Fibroblast of skin of right biceps (primary cell): ENCODE data around the gene NHS.

Experiments used
- DNase-seq: peaks from one replicate; pipeline ENCODE4 v3.0.0-alpha.2; 2013

NHS gene

GRCh38 chrX:17449866-17450265 lies 74.9 kb downstream of the NHS start:
- no peak for DNase-seq

GRCh38 chrX:17453788-17454187 lies 78.8 kb downstream of the NHS start:
- peak; percentile 64 for DNase-seq

- no peak for DNase-seq
Measured at GRCh38 chrX:17456526-17456925, 81.5 kb downstream of the NHS start.

GRCh38 chrX:17459008-17459611 lies 84.1 kb downstream of the NHS start:
- peak; percentile 84 for DNase-seq

GRCh38 chrX:17459661-17460060 lies 84.7 kb downstream of the NHS start:
- DNase-seq: peak; percentile 52

GRCh38 chrX:17462881-17463280 lies 87.9 kb downstream of the NHS start:
- no peak for DNase-seq

- DNase-seq: peak; percentile 63
Measured at GRCh38 chrX:17464194-17464593, 89.2 kb downstream of the NHS start.

GRCh38 chrX:17465201-17465600 lies 90.2 kb downstream of the NHS start:
- peak; percentile 41 for DNase-seq

GRCh38 chrX:17465802-17466201 lies 90.8 kb downstream of the NHS start:
- DNase-seq: no peak

- no peak for DNase-seq
Measured at GRCh38 chrX:17470136-17470535, 95.1 kb downstream of the NHS start.

GRCh38 chrX:17471121-17471520 lies 96.1 kb downstream of the NHS start:
- no peak for DNase-seq

GRCh38 chrX:17471861-17472260 lies 96.9 kb downstream of the NHS start:
- no peak for DNase-seq

- DNase-seq: no peak
Measured at GRCh38 chrX:17472424-17472823, 97.4 kb downstream of the NHS start.

- DNase-seq: no peak
Measured at GRCh38 chrX:17473021-17473420, 98.0 kb downstream of the NHS start.

- DNase-seq: peak; percentile 92
Measured at GRCh38 chrX:17474892-17475291, 99.9 kb downstream of the NHS start.

- peak; percentile 39 for DNase-seq
Measured at GRCh38 chrX:17475449-17476217, 100.6 kb downstream of the NHS start.

GRCh38 chrX:17476411-17476810 lies 101.4 kb downstream of the NHS start:
- no peak for DNase-seq

GRCh38 chrX:17481086-17481485 lies 106.1 kb downstream of the NHS start:
- no peak for DNase-seq

- DNase-seq: no peak
Measured at GRCh38 chrX:17484592-17484991, 109.6 kb downstream of the NHS start.

- no peak for DNase-seq
Measured at GRCh38 chrX:17485391-17485790, 110.4 kb downstream of the NHS start.

- peak; percentile 31 for DNase-seq
Measured at GRCh38 chrX:17488036-17488435, 113.0 kb downstream of the NHS start.

GRCh38 chrX:17494216-17494615 lies 119.2 kb downstream of the NHS start:
- DNase-seq: no peak

GRCh38 chrX:17495052-17495451 lies 120.1 kb downstream of the NHS start:
- no peak for DNase-seq

- DNase-seq: no peak
Measured at GRCh38 chrX:17496407-17496806, 121.4 kb downstream of the NHS start.

GRCh38 chrX:17497193-17497592 lies 122.2 kb downstream of the NHS start:
- no peak for DNase-seq
